GOT3 (cell line): ENCODE data around the gene NEK10.

Experiments
- DNase-seq: peaks from one replicate; lab custom pipeline; 2025; ENCODE audit warnings: mixed read lengths; lab: John Stamatoyannopoulos, UW

The NEK10 gene

DNA sequence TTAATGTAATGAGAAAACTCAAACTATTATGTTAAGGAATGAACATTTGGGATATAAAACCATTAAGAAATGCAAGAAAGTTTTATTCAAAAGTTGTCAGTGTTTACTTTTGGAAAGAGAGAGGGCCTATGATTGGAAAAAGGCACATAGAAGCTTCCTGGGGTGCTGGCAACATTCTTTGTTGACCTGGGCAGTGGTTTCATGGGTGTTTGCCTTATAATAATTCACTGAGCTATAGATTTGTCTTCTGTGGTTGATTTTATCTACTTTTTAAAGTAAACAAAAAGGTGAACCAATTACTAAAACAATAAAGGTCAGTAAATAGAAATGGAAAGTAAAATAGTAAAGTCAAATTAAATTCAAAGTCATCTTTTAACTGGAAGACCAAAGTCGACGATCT is 308.8 kb downstream of the NEK10 start:
- DNase-seq, result no peak
